Trophoblast cell (in vitro differentiated cells and primary cell): ENCODE results near the gene TMEM239.

Experiments used
- DNase-seq, 2 donors: peaks; one replicate each; pipeline ENCODE4 v3.0.0-alpha.2; 2016
- H2AFZ ChIP-seq: 2 replicates; pipeline ENCODE4 v1.6.1; 2013; ENCODE audit warnings: low read length, moderate library complexity, mild to moderate bottlenecking; ENCODE audit not compliant: insufficient read depth, poor library complexity
- H2AK5ac ChIP-seq: 2 replicates; pipeline ENCODE4 v1.6.1; 2013; ENCODE audit warnings: mild to moderate bottlenecking, low read length
- H2BK120ac ChIP-seq: 2 replicates; pipeline ENCODE4 v1.6.1; 2013; ENCODE audit warnings: low read length, mild to moderate bottlenecking, moderate library complexity; ENCODE audit not compliant: insufficient read depth, poor library complexity
- H2BK12ac ChIP-seq: 2 replicates; pipeline ENCODE4 v1.6.1; 2013; ENCODE audit warnings: mild to moderate bottlenecking, low read length, moderate library complexity
- H2BK5ac ChIP-seq: 2 replicates; pipeline ENCODE4 v1.6.1; 2013; ENCODE audit warnings: low read length, low read depth, moderate library complexity, mild to moderate bottlenecking; ENCODE audit not compliant: poor library complexity
- H3K14ac ChIP-seq: 2 replicates; pipeline ENCODE4 v1.6.1; 2013; ENCODE audit warnings: mild to moderate bottlenecking, low read length
- H3K18ac ChIP-seq: 2 replicates; pipeline ENCODE4 v1.6.1; 2013; ENCODE audit warnings: mild to moderate bottlenecking, low read length
- H3K23ac ChIP-seq: 2 replicates; pipeline ENCODE4 v1.6.1; 2013; ENCODE audit warnings: low read length
- H3K27ac ChIP-seq: 2 replicates; pipeline ENCODE4 v1.5.1; 2013; ENCODE audit warnings: low read depth, mild to moderate bottlenecking, inconsistent platforms, low read length, moderate library complexity
- H3K27me3 ChIP-seq: 2 replicates; pipeline ENCODE4 v1.6.1; 2013; ENCODE audit warnings: inconsistent platforms, mild to moderate bottlenecking, low read length, moderate library complexity; ENCODE audit not compliant: insufficient read depth
- H3K36me3 ChIP-seq, 2 experiments: 1 replicate in 1 of 2; 2 replicates in 1 of 2; pipeline ENCODE4 v1.6.1; 2013; ENCODE audit warnings: low read length in 2 of 2, mild to moderate bottlenecking in 2 of 2, moderate library complexity in 1 of 2; ENCODE audit not compliant: insufficient read depth in 2 of 2, control insufficient read depth in 1 of 2
- H3K4ac ChIP-seq: 2 replicates; pipeline ENCODE4 v1.6.1; 2013; ENCODE audit warnings: low read depth, mild to moderate bottlenecking, low read length, moderate library complexity
- H3K4me1 ChIP-seq, 2 experiments: 1 replicate in 1 of 2; 2 replicates in 1 of 2; pipeline ENCODE4 v1.6.1; 2013; ENCODE audit warnings: low read length in 2 of 2, mild to moderate bottlenecking in 2 of 2, moderate library complexity in 1 of 2; ENCODE audit not compliant: insufficient read depth in 2 of 2, control insufficient read depth in 1 of 2
- H3K4me2 ChIP-seq: 2 replicates; pipeline ENCODE4 v1.6.1; 2013; ENCODE audit warnings: inconsistent platforms, mild to moderate bottlenecking, low read length, moderate library complexity
- H3K4me3 ChIP-seq: 2 replicates; pipeline ENCODE4 v1.5.1; 2013; ENCODE audit warnings: mild to moderate bottlenecking, low read depth, low read length, inconsistent platforms
- H3K79me1 ChIP-seq: one replicate; pipeline ENCODE4 v1.6.1; 2013; ENCODE audit warnings: low read length
- H3K79me2 ChIP-seq: 2 replicates; pipeline ENCODE4 v1.6.1; 2013; ENCODE audit warnings: low read length, mild to moderate bottlenecking; ENCODE audit not compliant: control insufficient read depth, insufficient read depth, poor library complexity
- H3K9ac ChIP-seq: 2 replicates; pipeline ENCODE4 v1.6.1; 2013; ENCODE audit warnings: mild to moderate bottlenecking, low read length
- H3K9me3 ChIP-seq: 2 replicates; pipeline ENCODE4 v1.6.1; 2013; ENCODE audit warnings: low read depth, mild to moderate bottlenecking, control low read depth, inconsistent platforms, low read length; ENCODE audit not compliant: insufficient read depth
- H4K12ac ChIP-seq: 2 replicates; pipeline ENCODE4 v1.6.1; 2013; ENCODE audit warnings: low read depth, mild to moderate bottlenecking, low read length, moderate library complexity
- H4K8ac ChIP-seq: 2 replicates; pipeline ENCODE4 v1.6.1; 2013; ENCODE audit warnings: low read depth, mild to moderate bottlenecking, low read length, moderate library complexity
- H4K91ac ChIP-seq: one replicate; pipeline ENCODE4 v1.6.1; 2013; ENCODE audit warnings: low read depth, mild to moderate bottlenecking, low read length, moderate library complexity
- WGBS: extraction: QIAGEN DNeasy Blood & Tissue Kit; methylation state at CpG from one replicate; pipeline ENCODE4 v1.1.7; 2013; ENCODE audit warnings: missing lambda C conversion rate; ENCODE audit not compliant: insufficient read length, insufficient coverage; ENCODE audit errors: extremely low coverage; 5-methylcytosine and 5-hydroxymethylcytosine counted together

Gene TMEM239

GRCh38 chr20:2800521-2801285, 15.5 kb upstream of the TMEM239 start, which contains the start of gene CPXM1:
Gene CPXM1 (minus strand): TSS chr20:2800627. CDS start chr20:2800572, 55 bp downstream.
- peak within 1 kb of the TSS; percentile 67 for H3K14ac ChIP-seq
- H3K79me1 ChIP-seq = no peaks in the 10 kb centered on the region
- peak within 1 kb of the TSS; percentile 20 for H4K12ac ChIP-seq
- peak within 1 kb of the TSS; percentile 38 for H3K9ac ChIP-seq
- H3K4me1 ChIP-seq = peaks cover 4 to 10% of the 10 kb centered on the region in 2 experiments
- peaks cover 20 to 25% of the 10 kb centered on the region in 2 experiments for H3K36me3 ChIP-seq
- peak within 1 kb of the TSS; percentile 44 for H3K18ac ChIP-seq
- no peak within 1 kb of the TSS for H2AK5ac ChIP-seq
- no peak within 1 kb of the TSS for H2BK12ac ChIP-seq
- no peak within 1 kb of the TSS for H4K91ac ChIP-seq
- H4K8ac ChIP-seq = peak within 1 kb of the TSS; percentile 44
- H2BK120ac ChIP-seq = no peak within 1 kb of the TSS
- peaks cover 4% of the 10 kb centered on the region for H3K9me3 ChIP-seq
- peaks cover 3% of the 10 kb centered on the region for H3K79me2 ChIP-seq
- peaks cover 41% of the 10 kb centered on the region for H3K27me3 ChIP-seq
- peak within 1 kb of the TSS; percentile 79 for H3K4me3 ChIP-seq
- H2AFZ ChIP-seq = peak within 1 kb of the TSS; percentile 67
- no peak within 1 kb of the TSS for H2BK5ac ChIP-seq
- H3K23ac ChIP-seq = no peak within 1 kb of the TSS
- H3K27ac ChIP-seq = no peak within 1 kb of the TSS
- no peak within 1 kb of the TSS for H3K4ac ChIP-seq
- DNase-seq = no peak
- WGBS = no CpG with 5 or more reads among the region's 52 CpGs
- H3K4me2 ChIP-seq = peak within 1 kb of the TSS; percentile 85

GRCh38 chr20:2801286-2801728, 14.9 kb upstream of the TMEM239 start:
- H2AK5ac ChIP-seq = no peak overlapping the region
- H3K9me3 ChIP-seq = peaks cover 4% of the 10 kb centered on the region
- no peak overlapping the region for H3K23ac ChIP-seq
- no peak overlapping the region for H2BK5ac ChIP-seq
- peak overlapping the region; percentile 11 for H2AFZ ChIP-seq
- peaks cover 3% of the 10 kb centered on the region for H3K79me2 ChIP-seq
- H3K4ac ChIP-seq = no peak overlapping the region
- H3K79me1 ChIP-seq = no peaks in the 10 kb centered on the region
- no CpG with 5 or more reads among the region's 13 CpGs for whole genome bisulfite sequencing
- no peak overlapping the region for H2BK120ac ChIP-seq
- no peak overlapping the region for H4K91ac ChIP-seq
- H3K27ac ChIP-seq = no peak overlapping the region
- peaks cover 17 to 21% of the 10 kb centered on the region in 2 experiments for H3K36me3 ChIP-seq
- H3K4me2 ChIP-seq = peak overlapping the region; percentile 85
- H4K12ac ChIP-seq = no peak overlapping the region
- DNase-seq = no peak
- no peak overlapping the region for H2BK12ac ChIP-seq
- no peak overlapping the region for H3K18ac ChIP-seq
- H3K4me1 ChIP-seq = peaks cover 4 to 10% of the 10 kb centered on the region in 2 experiments
- H4K8ac ChIP-seq = no peak overlapping the region
- no peak overlapping the region for H3K9ac ChIP-seq
- no peak overlapping the region for H3K4me3 ChIP-seq
- H3K27me3 ChIP-seq = peaks cover 45% of the 10 kb centered on the region
- H3K14ac ChIP-seq = no peak overlapping the region

GRCh38 chr20:2804041-2804828, 11.9 kb upstream of the TMEM239 start:
- Histone ChIP-seq H3K23ac (no peak overlapping the region), H3K9ac (no peak overlapping the region), H2AFZ (no peak overlapping the region), H3K4me1 (peaks cover 4 to 7% of the 10 kb centered on the region in 2 experiments), H3K14ac (no peak overlapping the region), H3K79me1 (no peaks in the 10 kb centered on the region), H3K4me2 (no peak overlapping the region), H4K91ac (no peak overlapping the region), H3K9me3 (peaks cover 6% of the 10 kb centered on the region), H2BK12ac (no peak overlapping the region), H3K36me3 (no peaks in the 10 kb centered on the region), H2BK5ac (no peak overlapping the region), H3K27ac (no peak overlapping the region), H3K4me3 (no peak overlapping the region), H4K12ac (no peak overlapping the region), H3K79me2 (peaks cover 3% of the 10 kb centered on the region), H3K18ac (no peak overlapping the region), H2BK120ac (no peak overlapping the region), H3K27me3 (peaks cover 54% of the 10 kb centered on the region), H3K4ac (no peak overlapping the region), H2AK5ac (no peak overlapping the region), H4K8ac (no peak overlapping the region)
- DNase-seq = peak; percentile 8 to 61
- WGBS = no CpG with 5 or more reads among the region's 16 CpGs

- no CpG with 5 or more reads among the region's 49 CpGs for WGBS
- Histone ChIP-seq H3K4me2 (peak overlapping the region; percentile 36), H2AFZ (no peak overlapping the region)
These were observed 11.1 kb upstream of the TMEM239 start for GRCh38 chr20:2804852-2805688.

More at GRCh38 chr20:2804852-2805688, 11.1 kb upstream of the TMEM239 start:
- Histone ChIP-seq H3K36me3 (no peaks in the 10 kb centered on the region), H4K8ac (no peak overlapping the region), H2BK120ac (no peak overlapping the region), H3K18ac (no peak overlapping the region), H2BK5ac (no peak overlapping the region), H4K12ac (no peak overlapping the region), H3K27me3 (peaks cover 53% of the 10 kb centered on the region), H3K79me1 (no peaks in the 10 kb centered on the region), H3K23ac (no peak overlapping the region), H2AK5ac (no peak overlapping the region), H4K91ac (no peak overlapping the region), H3K9me3 (peaks cover 4% of the 10 kb centered on the region), H3K14ac (no peak overlapping the region), H3K4me1 (peaks cover 2 to 4% of the 10 kb centered on the region in 2 experiments), H3K4me3 (no peak overlapping the region), H3K9ac (no peak overlapping the region), H3K27ac (no peak overlapping the region), H3K4ac (no peak overlapping the region), H2BK12ac (no peak overlapping the region), H3K79me2 (peaks cover 1% of the 10 kb centered on the region)
- DNase-seq = peak; percentile 73 to 75
